HG03520 (cell line): ENCODE data around the gene MSH6.

Source experiments
- ATAC-seq: cut with Tn5 transposase; IDR thresholded peaks from one replicate; pipeline ENCODE4 v1.9.1; 2021; ENCODE audit warnings: mild to moderate bottlenecking, moderate library complexity; ENCODE audit not compliant: unreplicated experiment

The MSH6 gene

GRCh38 chr2:47783486-47784351, 774 bp downstream of the MSH6 start:
- peak; percentile 22 for ATAC-seq

GRCh38 chr2:47784352-47784851, 1.5 kb downstream of the MSH6 start:
- ATAC-seq = no peak

GRCh38 chr2:47785986-47786385, 3.0 kb downstream of the MSH6 start:
- no peak for ATAC-seq

- no peak for ATAC-seq
Observed at GRCh38 chr2:47796090-47796697, 13.2 kb downstream of the MSH6 start.

- no peak for ATAC-seq
Observed at GRCh38 chr2:47798631-47799030, 15.7 kb downstream of the MSH6 start.

- ATAC-seq = no peak
Observed at GRCh38 chr2:47799031-47799609, 16.2 kb downstream of the MSH6 start.

- no peak for ATAC-seq
Observed at GRCh38 chr2:47801118-47801517, 18.2 kb downstream of the MSH6 start.

GRCh38 chr2:47803363-47803762, 20.4 kb downstream of the MSH6 start:
- no peak for ATAC-seq

- ATAC-seq = no peak
Observed at GRCh38 chr2:47803770-47804169, 20.8 kb downstream of the MSH6 start.

GRCh38 chr2:47805850-47806249, 22.9 kb downstream of the MSH6 start:
- ATAC-seq = no peak

GRCh38 chr2:47808614-47809013, 25.7 kb downstream of the MSH6 start:
- ATAC-seq = no peak

GRCh38 chr2:47809903-47810302, 27.0 kb downstream of the MSH6 start:
- ATAC-seq = no peak

GRCh38 chr2:47810850-47811249, 27.9 kb downstream of the MSH6 start:
- no peak for ATAC-seq

GRCh38 chr2:47811668-47812067, 28.7 kb downstream of the MSH6 start:
- no peak for ATAC-seq

GRCh38 chr2:47815764-47816163, 32.8 kb downstream of the MSH6 start:
- ATAC-seq = no peak

- no peak for ATAC-seq
Observed at GRCh38 chr2:47818777-47819176, 35.8 kb downstream of the MSH6 start.

GRCh38 chr2:47819834-47820233, 36.9 kb downstream of the MSH6 start:
- ATAC-seq = no peak

- ATAC-seq = no peak
Observed at GRCh38 chr2:47822518-47822917, 39.6 kb downstream of the MSH6 start.

- ATAC-seq = peak; percentile 84
Observed at GRCh38 chr2:47833516-47833968, 50.6 kb downstream of the MSH6 start.

GRCh38 chr2:47838249-47838648, 55.3 kb downstream of the MSH6 start:
- ATAC-seq = no peak

GRCh38 chr2:47838686-47839085, 55.7 kb downstream of the MSH6 start:
- ATAC-seq = no peak

- no peak for ATAC-seq
Observed at GRCh38 chr2:47842846-47843245, 59.9 kb downstream of the MSH6 start.
